HG03520 (cell line): ENCODE measurements around the gene CABP7.

ENCODE experiments used
- ATAC-seq: cut with Tn5 transposase; IDR thresholded peaks from one replicate; pipeline ENCODE4 v1.9.1; 2021; ENCODE audit warnings: mild to moderate bottlenecking, moderate library complexity; ENCODE audit not compliant: unreplicated experiment

CABP7 gene

DNA sequence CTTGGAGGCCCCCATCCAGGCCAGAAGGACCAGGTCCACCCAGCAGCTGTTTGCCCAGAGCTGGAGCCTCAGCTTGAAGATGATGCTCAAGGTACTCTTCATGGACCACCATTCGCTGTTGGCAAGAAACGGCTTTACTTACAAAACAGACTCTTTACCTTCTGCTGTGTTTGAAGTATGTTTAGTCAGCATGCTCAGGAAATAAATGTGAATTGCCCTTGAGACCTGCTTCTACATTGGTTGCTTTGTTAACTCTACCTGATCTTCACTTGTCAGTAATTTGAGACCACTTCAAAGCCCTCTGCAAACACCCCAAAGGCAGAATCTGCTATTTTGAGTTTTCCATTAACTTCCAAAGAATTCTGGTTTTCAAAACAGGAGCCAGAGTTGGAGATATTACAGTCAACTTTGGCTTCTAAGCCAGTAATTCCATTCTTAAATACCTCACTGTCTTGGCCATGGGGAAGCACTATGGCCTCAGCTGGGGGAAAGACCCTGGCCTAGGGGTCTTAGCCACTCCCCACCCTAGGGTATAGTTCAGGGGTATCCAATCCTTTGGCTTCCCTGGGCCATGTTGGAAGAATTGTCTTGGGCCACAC, 50.0 kb downstream of the CABP7 start:
- no peak for ATAC-seq

- ATAC-seq, result no peak
Observed at GRCh38 chr22:29772170-29772641, 52.4 kb downstream of the CABP7 start.

- no peak for ATAC-seq
Observed at GRCh38 chr22:29773233-29773632, 53.4 kb downstream of the CABP7 start.

DNA sequence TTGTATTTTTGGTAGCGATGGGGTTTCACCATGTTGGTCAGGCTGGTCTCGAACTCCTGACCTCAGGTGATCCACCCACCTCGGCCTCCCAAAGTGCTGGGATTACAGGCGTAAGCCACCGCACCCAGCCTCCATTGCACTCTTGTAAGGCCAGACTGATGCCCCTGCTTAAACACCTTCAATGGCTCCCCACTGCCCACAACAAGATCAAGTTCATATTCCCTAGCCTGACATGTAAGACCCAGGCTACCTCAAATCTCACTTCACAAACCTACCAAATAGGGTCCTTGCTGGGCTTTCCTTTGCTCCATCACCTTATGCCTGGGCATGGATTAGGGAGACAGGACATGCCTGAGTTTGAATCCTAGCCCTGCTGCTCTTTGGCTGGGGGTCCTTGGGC, 60.4 kb downstream of the CABP7 start:
- no peak for ATAC-seq

GRCh38 chr22:29780748-29781676, 61.2 kb downstream of the CABP7 start:
- ATAC-seq, result no peak
